B cell (primary cell): ENCODE results near the gene TMEM163. TPM values are rescaled to one million over a fixed set of nuclear protein-coding genes. Genes with fewer than 3 reads are reported as not detected.

Source experiments
- ATAC-seq: fragments of 200-7000 bp; cut with Tn5 transposase; one replicate; pipeline ENCODE4 v1.10.0; 2021; ENCODE audit warnings: low read depth, mild to moderate bottlenecking, moderate number of reproducible peaks, moderate library complexity
- CTCF ChIA-PET: fragments of 350-600 bp; sonication (Branson Sonifier 250); formaldehyde crosslinking; loops from one replicate; lab custom pipeline; 2021; ENCODE audit warnings: antibody characterized with exemption, inconsistent platforms; lab: Charles Lee
- POLR2A ChIA-PET: fragments of 350-600 bp; sonication (Branson Sonifier 250); formaldehyde crosslinking; loops from one replicate; lab custom pipeline; 2021; ENCODE audit warnings: antibody characterized with exemption; lab: Charles Lee
- DNase-seq: peaks from one replicate; pipeline ENCODE4 v3.0.0; 2013
- H2AFZ ChIP-seq: 2 replicates; pipeline ENCODE4 v1.6.1; 2012; ENCODE audit warnings: mild to moderate bottlenecking, low read depth, low read length; ENCODE audit not compliant: insufficient read depth, poor library complexity, severe bottlenecking
- H3K27ac ChIP-seq, 2 donors: 1 replicate in 1 of 2; 2 replicates in 1 of 2; pipeline ENCODE4 v1.5.1; 2012 to 2013; ENCODE audit warnings: low read length in 2 of 2, mild to moderate bottlenecking in 2 of 2, moderate library complexity in 1 of 2
- H3K27me3 ChIP-seq, 4 experiments: fragments of 200-600 bp in 1 of 4; sonication (generic) in 1 of 4; replicated peaks in 1 of 4; 1 replicate in 2 of 4; 2 replicates in 2 of 4; pipeline versions ENCODE4 v1.6.1 to v1.7.0; 2013 to 2016; ENCODE audit warnings: low read length in 3 of 4, mild to moderate bottlenecking in 2 of 4, mixed read lengths in 1 of 4, moderate library complexity in 1 of 4; ENCODE audit not compliant: insufficient read depth in 4 of 4, control insufficient read depth in 3 of 4; ENCODE audit errors: control extremely low read depth in 1 of 4
- H3K36me3 ChIP-seq, 2 experiments: replicated peaks in 1 of 2; 1 replicate in 1 of 2; 2 replicates in 1 of 2; pipeline versions ENCODE4 v1.6.1 to v1.7.1; 2013; ENCODE audit warnings: low read length in 1 of 2; ENCODE audit not compliant: insufficient read depth in 2 of 2, control insufficient read depth in 1 of 2; ENCODE audit errors: control extremely low read depth in 1 of 2, extremely low read depth in 1 of 2
- H3K4me1 ChIP-seq, 2 donors: fragments of 200-600 bp in 1 of 2; sonication (generic) in 1 of 2; 1 replicate in 1 of 2; 2 replicates in 1 of 2; pipeline versions ENCODE4 v1.5.1 to v1.6.1; 2013 to 2017; ENCODE audit warnings: low read length in 2 of 2; ENCODE audit not compliant: control insufficient read depth in 2 of 2, insufficient read depth in 2 of 2
- H3K4me2 ChIP-seq: replicated peaks from 2 replicates; pipeline ENCODE3; 2012; ENCODE audit warnings: mild to moderate bottlenecking, low read depth, low read length; ENCODE audit not compliant: poor library complexity, severe bottlenecking
- H3K4me3 ChIP-seq, 5 experiments: fragments of 200-600 bp in 1 of 5; sonication (generic) in 1 of 5; 1 replicate in 3 of 5; 2 replicates in 2 of 5; pipeline versions ENCODE4 v1.5.1 to v1.7.0; 2011 to 2016; ENCODE audit warnings: low read length in 4 of 5, mild to moderate bottlenecking in 4 of 5, low read depth in 2 of 5, control low read depth in 1 of 5, moderate library complexity in 1 of 5; ENCODE audit not compliant: insufficient read depth in 1 of 5; ENCODE audit errors: control extremely low read depth in 1 of 5, extremely low read depth in 1 of 5
- H3K79me2 ChIP-seq: fragments of 200-600 bp; sonication (generic); one replicate; pipeline ENCODE4 v1.6.0; 2016; ENCODE audit warnings: low read length; ENCODE audit not compliant: control insufficient read depth, insufficient read depth
- H3K9ac ChIP-seq: fragments of 200-600 bp; sonication (generic); 2 replicates; pipeline ENCODE4 v1.6.1; 2017; ENCODE audit warnings: mild to moderate bottlenecking, low read length, moderate library complexity
- H3K9me3 ChIP-seq, 3 donors: one replicate each; pipeline versions ENCODE4 v1.6.1 to v1.7.1; 2013; ENCODE audit warnings: low read length in 2 of 3; ENCODE audit not compliant: control insufficient read depth in 2 of 3, insufficient read depth in 1 of 3; ENCODE audit errors: control extremely low read depth in 1 of 3
- H4K20me1 ChIP-seq: 2 replicates; pipeline ENCODE4 v1.6.0; 2012; ENCODE audit warnings: mild to moderate bottlenecking, low read length; ENCODE audit not compliant: insufficient read depth, control insufficient read depth, poor library complexity, severe bottlenecking
- H3K27ac Mint-ChIP-seq: one replicate; pipeline ENCODE4 v1.8.0; 2021; ENCODE audit warnings: mixed read lengths
- H3K27me3 Mint-ChIP-seq: one replicate; pipeline ENCODE4 v1.8.0; 2021; ENCODE audit warnings: mixed read lengths
- H3K4me1 Mint-ChIP-seq: one replicate; pipeline ENCODE4 v1.8.0; 2021; ENCODE audit warnings: mixed read lengths
- H3K4me3 Mint-ChIP-seq: one replicate; pipeline ENCODE4 v1.8.0; 2021; ENCODE audit warnings: mixed read lengths
- H3K9me3 Mint-ChIP-seq: one replicate; pipeline ENCODE4 v1.8.0; 2022; ENCODE audit warnings: mixed read lengths; ENCODE audit not compliant: insufficient read depth
- EZH2 ChIP-seq: IDR thresholded peaks from 2 replicates; pipeline ENCODE4 v1.6.1; 2012; ENCODE audit warnings: borderline replicate concordance, low read depth, mild to moderate bottlenecking, moderate library complexity, low read length; ENCODE audit not compliant: insufficient read depth, poor library complexity, severe bottlenecking
- WGBS: methylation state at CpG from one replicate; pipeline ENCODE4 v1.1.5; 2013; ENCODE audit warnings: missing lambda C conversion rate; ENCODE audit not compliant: insufficient coverage; 5-methylcytosine and 5-hydroxymethylcytosine counted together
- intact Hi-C: fragments of 100-400 bp; cut with micrococcal nuclease; formaldehyde crosslinking; loops from one replicate; pipeline ENCODE4 v1.10.0; 2022
- polyA plus RNA-seq: library from polyadenylated mRNA; depleted of rRNA; stranded (reverse); fragments of >200 nt; gene quantifications from 2 replicates; pipeline ENCODE4 v1.2.3, GENCODE V29; 2012
- total RNA-seq, 2 donors: library from RNA; stranded (reverse); fragments of 120-200 nt in 1 of 2; gene quantifications; 1 replicate in 1 of 2; 2 replicates in 1 of 2; pipeline versions ENCODE4 v1.2.3 to v1.2.4, GENCODE V29; 2013 to 2022
- TF ChIP-seq, protein P1 (sequence below): fragments of 200-600 bp; IDR thresholded peaks from one replicate; pipeline ENCODE4 v1.8.0; 2022; ENCODE audit warnings: antibody characterized with exemption, mild to moderate bottlenecking

TMEM163 gene
- total and polyA plus RNA-seq, 2 donors (not counting 1 experiment from before 2014, with no cell fraction given), result 2.6 to 5.6 TPM

DNA sequence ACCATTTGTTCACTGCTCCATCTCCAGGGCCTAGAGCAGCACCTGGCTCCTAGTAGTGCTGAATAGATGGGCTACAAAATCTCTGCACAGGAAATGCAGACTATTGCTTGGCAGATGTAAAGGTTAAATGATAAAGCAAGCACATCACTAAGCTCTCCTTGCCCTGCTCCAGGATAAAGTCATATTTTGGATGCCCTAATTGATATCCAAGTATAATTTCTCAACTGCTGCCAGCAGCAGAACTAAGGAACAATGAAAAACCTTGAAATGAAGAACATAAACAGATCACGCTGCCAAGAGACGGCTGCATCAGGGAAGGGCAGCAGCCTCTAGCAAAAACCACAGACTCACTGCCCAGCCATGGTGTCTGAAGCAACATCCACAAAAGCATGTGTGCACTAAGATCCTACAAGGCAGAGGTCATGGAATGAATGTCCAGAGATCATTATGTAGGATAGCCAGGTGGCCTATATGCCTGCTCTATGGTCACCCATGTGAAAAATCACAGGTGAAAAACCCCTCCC, 134.7 kb downstream of the TMEM163 start:
- H3K27ac Mint-ChIP-seq, result no peak overlapping the region
- TF ChIP-seq, protein P1, sequence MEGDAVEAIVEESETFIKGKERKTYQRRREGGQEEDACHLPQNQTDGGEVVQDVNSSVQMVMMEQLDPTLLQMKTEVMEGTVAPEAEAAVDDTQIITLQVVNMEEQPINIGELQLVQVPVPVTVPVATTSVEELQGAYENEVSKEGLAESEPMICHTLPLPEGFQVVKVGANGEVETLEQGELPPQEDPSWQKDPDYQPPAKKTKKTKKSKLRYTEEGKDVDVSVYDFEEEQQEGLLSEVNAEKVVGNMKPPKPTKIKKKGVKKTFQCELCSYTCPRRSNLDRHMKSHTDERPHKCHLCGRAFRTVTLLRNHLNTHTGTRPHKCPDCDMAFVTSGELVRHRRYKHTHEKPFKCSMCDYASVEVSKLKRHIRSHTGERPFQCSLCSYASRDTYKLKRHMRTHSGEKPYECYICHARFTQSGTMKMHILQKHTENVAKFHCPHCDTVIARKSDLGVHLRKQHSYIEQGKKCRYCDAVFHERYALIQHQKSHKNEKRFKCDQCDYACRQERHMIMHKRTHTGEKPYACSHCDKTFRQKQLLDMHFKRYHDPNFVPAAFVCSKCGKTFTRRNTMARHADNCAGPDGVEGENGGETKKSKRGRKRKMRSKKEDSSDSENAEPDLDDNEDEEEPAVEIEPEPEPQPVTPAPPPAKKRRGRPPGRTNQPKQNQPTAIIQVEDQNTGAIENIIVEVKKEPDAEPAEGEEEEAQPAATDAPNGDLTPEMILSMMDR, result no peak
- TF ChIP-seq EZH2, result no peak
- no peaks in the 10 kb centered on the region for H3K27me3 Mint-ChIP-seq
- no peak overlapping the region for H3K4me2 ChIP-seq
- 100% methylated on average over 2 of the region's 2 CpGs for WGBS
- H3K27ac ChIP-seq, result no peak overlapping the region
- POLR2A ChIA-PET, result no interaction called here
- H3K4me1 ChIP-seq, result peaks cover 12 to 27% of the 10 kb centered on the region in 2 donors
- intact Hi-C loops, result no loop called here
- H4K20me1 ChIP-seq, result no peaks in the 10 kb centered on the region
- H3K4me3 ChIP-seq, result no peak overlapping the region
- H3K4me1 Mint-ChIP-seq, result peaks cover 43% of the 10 kb centered on the region
- DNase-seq (no peak), ATAC-seq (no peak)
- no peaks in the 10 kb centered on the region for H3K9me3 ChIP-seq
- H3K79me2 ChIP-seq, result no peaks in the 10 kb centered on the region
- CTCF ChIA-PET, result no interaction called here
- no peaks in the 10 kb centered on the region for H3K9me3 Mint-ChIP-seq
- H3K4me3 Mint-ChIP-seq, result peak overlapping the region; percentile 26
- H3K27me3 ChIP-seq, result no peaks in the 10 kb centered on the region
- H3K36me3 ChIP-seq, result no peaks in the 10 kb centered on the region
- no peak overlapping the region for H2AFZ ChIP-seq
- H3K9ac ChIP-seq, result no peak overlapping the region

DNA sequence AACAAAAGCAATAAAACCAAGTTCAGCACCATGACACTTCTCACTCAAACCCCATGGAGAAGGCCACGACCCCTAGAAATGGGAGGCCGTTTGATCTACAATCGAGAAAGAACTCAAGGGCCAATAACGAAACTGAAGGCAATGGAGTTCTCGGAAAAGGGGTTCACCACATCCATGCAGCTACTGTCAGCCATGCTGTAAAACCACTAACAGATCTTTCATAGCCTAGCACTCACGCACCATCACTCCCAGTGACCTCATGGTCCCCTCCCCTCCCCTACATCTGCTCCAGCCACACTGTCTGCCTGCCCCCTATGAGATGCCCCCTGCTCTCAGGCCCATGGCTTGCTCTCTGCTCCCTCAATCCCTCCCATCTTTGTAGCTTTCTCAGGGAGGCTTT, 135.3 kb downstream of the TMEM163 start:
- Histone ChIP-seq H3K36me3 (no peaks in the 10 kb centered on the region), H2AFZ (no peak overlapping the region), H3K27me3 (no peaks in the 10 kb centered on the region), H3K4me2 (no peak overlapping the region), H3K4me1 (peaks cover 12 to 27% of the 10 kb centered on the region in 2 donors), H3K9ac (no peak overlapping the region), H4K20me1 (no peaks in the 10 kb centered on the region), H3K4me3 (no peak overlapping the region), H3K9me3 (no peaks in the 10 kb centered on the region), H3K27ac (no peak overlapping the region), H3K79me2 (no peaks in the 10 kb centered on the region)
- DNase-seq, result no peak
- H3K4me3 Mint-ChIP-seq, result no peak overlapping the region
- POLR2A ChIA-PET, result no interaction called here
- no peaks in the 10 kb centered on the region for H3K27me3 Mint-ChIP-seq
- CTCF ChIA-PET, result no interaction called here
- no peaks in the 10 kb centered on the region for H3K9me3 Mint-ChIP-seq
- intact Hi-C loops, result no loop called here
- 76% methylated on average over 6 of the region's 6 CpGs for WGBS
- peaks cover 43% of the 10 kb centered on the region for H3K4me1 Mint-ChIP-seq
- ATAC-seq, result peak; percentile 24
- TF ChIP-seq EZH2, result no peak
- TF ChIP-seq, protein P1, result no peak
- H3K27ac Mint-ChIP-seq, result peak overlapping the region; percentile 23
